Activated naive CD8-positive, alpha-beta T cell treated with anti-CD3 and anti-CD28 coated beads, Interleukin-2, amount 50 U/mL, for 24 hours (primary cell): ENCODE results near the gene AQP12A.
"Not testable (repeated sequence)": the region's sequence is repeated elsewhere in the genome, so short reads cannot be mapped to it uniquely, and the experiment has no call there.

Source experiments
- ATAC-seq: fragments of 150-1000 bp; cut with Tn5 transposase; one replicate; pipeline ENCODE4 v1.10.0; 2021
- DNase-seq: peaks from one replicate; pipeline ENCODE4 v3.0.0; 2021
- H3K27ac Mint-ChIP-seq: one replicate; pipeline ENCODE4 v1.8.0; 2021; ENCODE audit warnings: mild to moderate bottlenecking, mixed read lengths
- H3K27me3 Mint-ChIP-seq: one replicate; pipeline ENCODE4 v1.8.0; 2021; ENCODE audit warnings: mixed read lengths
- H3K36me3 Mint-ChIP-seq: one replicate; pipeline ENCODE4 v1.8.0; 2021; ENCODE audit warnings: low read depth, mixed read lengths
- H3K4me1 Mint-ChIP-seq: one replicate; pipeline ENCODE4 v1.8.0; 2021; ENCODE audit warnings: mixed read lengths
- H3K4me3 Mint-ChIP-seq: one replicate; pipeline ENCODE4 v1.8.0; 2021; ENCODE audit warnings: mild to moderate bottlenecking, moderate library complexity, mixed read lengths
- H3K9me3 Mint-ChIP-seq: one replicate; pipeline ENCODE4 v1.8.0; 2021; ENCODE audit warnings: mixed read lengths

AQP12A gene

GRCh38 chr2:240674461-240675184, 17.0 kb upstream of the AQP12A start:
- not testable (repeated sequence) for DNase-seq, H3K4me3 Mint-ChIP-seq, H3K36me3 Mint-ChIP-seq, ATAC-seq, H3K27ac Mint-ChIP-seq, H3K9me3 Mint-ChIP-seq, H3K4me1 Mint-ChIP-seq
- H3K27me3 Mint-ChIP-seq, result peaks cover 13% of the 10 kb centered on the region

DNA sequence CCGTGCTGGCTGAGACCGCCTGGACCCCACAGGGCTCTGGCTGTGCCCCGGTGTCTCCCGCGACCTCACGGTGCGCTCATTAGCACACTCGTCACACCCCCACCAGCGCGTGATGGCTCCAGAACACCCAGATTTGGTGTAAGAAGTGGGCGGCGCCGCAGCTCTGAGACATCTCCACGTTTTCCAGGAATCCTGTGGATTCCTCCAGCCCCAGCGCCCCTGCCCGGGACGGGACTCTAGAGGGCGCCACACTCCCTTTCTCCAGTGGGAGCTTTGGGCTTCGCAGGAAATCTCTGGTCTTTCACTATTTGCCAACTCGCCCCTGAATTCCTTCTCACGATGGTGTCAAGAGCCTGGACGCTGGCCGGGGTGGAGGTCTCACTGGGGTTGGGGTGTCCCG, 16.3 kb upstream of the AQP12A start:
- H3K4me3 Mint-ChIP-seq, DNase-seq, H3K27ac Mint-ChIP-seq, ATAC-seq, H3K36me3 Mint-ChIP-seq, H3K4me1 Mint-ChIP-seq, H3K9me3 Mint-ChIP-seq: not testable (repeated sequence)
- peaks cover 13% of the 10 kb centered on the region for H3K27me3 Mint-ChIP-seq

DNA sequence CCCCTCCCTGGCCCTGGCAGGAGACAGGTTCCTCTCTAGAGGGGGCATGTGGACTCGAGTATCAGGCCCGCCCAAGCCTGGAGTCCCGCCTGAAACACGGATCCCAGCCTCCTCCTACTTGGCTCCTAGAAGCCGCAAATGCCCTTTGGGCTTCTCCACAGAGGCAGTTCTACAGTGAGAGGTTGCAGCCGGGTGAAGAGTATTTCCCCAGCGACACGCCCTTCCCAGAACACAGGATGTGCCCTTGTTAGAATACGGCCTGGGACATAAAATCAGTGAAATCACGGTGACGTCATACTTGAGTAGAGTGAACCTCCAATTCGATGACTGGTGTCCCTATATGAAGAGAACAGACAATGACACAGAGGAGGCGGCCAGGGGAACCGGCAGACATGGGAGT, 13.6 kb upstream of the AQP12A start:
- H3K27me3 Mint-ChIP-seq, H3K9me3 Mint-ChIP-seq, H3K4me3 Mint-ChIP-seq, DNase-seq, ATAC-seq, H3K4me1 Mint-ChIP-seq, H3K36me3 Mint-ChIP-seq, H3K27ac Mint-ChIP-seq: not testable (repeated sequence)

DNA sequence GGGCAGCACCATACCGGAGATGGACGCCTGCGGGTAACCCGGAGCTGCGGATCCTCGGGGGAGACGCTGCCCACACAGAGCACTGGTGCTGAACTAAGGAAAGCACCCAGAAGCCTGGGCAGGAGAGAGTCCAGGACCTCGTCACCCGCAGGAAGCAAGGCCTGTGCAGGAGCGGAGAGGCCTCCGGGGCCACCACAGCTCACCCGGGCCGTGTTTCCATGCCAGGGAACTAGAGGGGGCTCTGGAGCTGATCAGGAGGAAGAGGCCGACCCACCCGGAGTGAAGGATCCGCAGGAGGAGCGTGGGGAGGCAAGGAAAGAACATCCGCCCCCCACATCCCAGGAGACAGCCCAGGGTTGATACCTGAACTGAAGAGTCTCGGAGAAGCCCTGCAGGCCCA, 12.8 kb upstream of the AQP12A start:
- not testable (repeated sequence) for H3K4me3 Mint-ChIP-seq, H3K36me3 Mint-ChIP-seq, H3K27me3 Mint-ChIP-seq, H3K27ac Mint-ChIP-seq, DNase-seq, H3K9me3 Mint-ChIP-seq, ATAC-seq, H3K4me1 Mint-ChIP-seq

GRCh38 chr2:240680185-240680584, 11.5 kb upstream of the AQP12A start:
- H3K36me3 Mint-ChIP-seq, H3K9me3 Mint-ChIP-seq, H3K27me3 Mint-ChIP-seq, H3K27ac Mint-ChIP-seq, ATAC-seq, H3K4me3 Mint-ChIP-seq, H3K4me1 Mint-ChIP-seq, DNase-seq: not testable (repeated sequence)

DNA sequence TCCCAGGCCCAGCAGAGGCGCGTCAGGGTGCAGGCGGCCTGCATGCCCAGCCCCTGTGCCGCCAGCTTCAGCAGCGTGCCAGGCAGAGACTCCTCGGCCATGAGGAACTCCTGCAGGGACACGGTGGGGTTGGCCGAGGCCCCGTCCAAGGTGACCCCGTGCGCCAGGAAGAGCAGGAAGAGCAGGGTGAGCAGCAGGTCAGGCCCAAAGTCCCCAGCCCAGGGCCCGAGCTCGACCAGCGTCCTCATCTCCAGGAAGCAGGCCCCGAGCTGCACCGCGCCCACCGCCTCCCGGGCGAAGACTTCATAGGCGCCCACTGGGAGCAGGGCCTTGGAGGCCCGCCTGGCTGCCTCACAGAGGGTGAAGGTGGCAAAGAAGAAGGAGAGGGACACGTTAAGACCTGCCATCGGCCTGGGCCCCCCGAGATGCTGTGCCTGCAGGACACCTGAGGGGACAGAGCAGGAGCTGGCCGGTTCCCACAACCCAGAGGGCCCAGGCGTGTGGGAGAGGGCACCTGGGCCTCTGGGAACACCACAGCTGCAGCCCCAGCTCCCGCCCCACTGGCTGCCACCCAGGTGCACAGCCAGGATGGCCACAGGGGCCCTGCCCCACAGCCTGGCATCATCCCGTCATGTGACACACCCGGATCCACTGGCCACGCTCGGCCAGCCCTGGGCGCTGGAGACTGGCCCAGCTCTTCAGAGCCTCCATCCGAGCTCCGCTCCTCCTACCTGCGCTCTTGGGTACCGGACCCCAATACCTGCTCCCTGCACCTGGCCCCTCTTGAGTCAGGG, 9.0 kb upstream of the AQP12A start, which contains the start of gene AQP12B:
TSS of gene AQP12B (minus strand) at position 455 of the 794 bp plus-strand sequence. CDS start at position 407, 48 bp downstream.
- not testable (repeated sequence) for H3K9me3 Mint-ChIP-seq, H3K27me3 Mint-ChIP-seq, H3K36me3 Mint-ChIP-seq, ATAC-seq, H3K4me1 Mint-ChIP-seq, DNase-seq, H3K4me3 Mint-ChIP-seq, H3K27ac Mint-ChIP-seq

GRCh38 chr2:240683329-240683979, 8.2 kb upstream of the AQP12A start:
- not testable (repeated sequence) for DNase-seq, H3K36me3 Mint-ChIP-seq, H3K4me1 Mint-ChIP-seq, H3K27ac Mint-ChIP-seq, H3K4me3 Mint-ChIP-seq, H3K9me3 Mint-ChIP-seq, H3K27me3 Mint-ChIP-seq
- ATAC-seq, result peak; percentile 21

DNA sequence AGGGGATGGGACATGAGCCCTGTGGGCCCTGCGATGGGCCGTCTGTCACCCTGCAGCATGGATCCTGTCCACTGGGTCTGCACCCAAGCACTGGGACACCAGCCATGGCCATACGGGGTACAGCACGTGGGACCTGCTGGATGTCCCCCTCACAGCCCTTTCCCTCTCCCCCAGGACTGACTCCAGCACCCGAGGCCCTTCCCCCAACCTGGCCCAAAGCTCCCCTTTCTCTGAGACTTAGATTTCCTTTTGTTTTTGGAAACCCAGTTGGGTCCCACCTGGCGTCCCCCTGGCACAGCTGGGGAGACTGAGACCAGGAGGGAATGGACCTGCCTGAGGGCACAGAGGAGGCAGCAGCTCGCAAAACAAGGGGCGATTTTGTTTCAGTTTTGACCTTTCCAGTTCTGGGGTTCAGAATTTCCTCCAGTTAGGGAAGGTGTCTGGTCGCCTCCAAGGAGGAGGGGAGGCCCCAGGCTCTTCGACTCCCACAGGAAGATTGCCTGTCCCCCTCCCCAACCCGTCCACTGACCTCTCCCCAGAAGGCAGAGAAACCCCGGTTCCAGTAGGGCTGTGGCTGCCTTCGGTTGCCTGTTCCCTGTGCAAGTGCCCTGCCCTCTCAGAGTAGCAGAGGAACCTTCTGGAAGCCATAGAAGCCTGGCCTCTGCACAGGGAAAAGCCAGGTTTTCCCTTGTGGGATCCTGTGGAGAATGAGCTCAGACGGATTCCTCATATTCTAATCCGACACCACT, 7.5 kb upstream of the AQP12A start:
- ATAC-seq, result peak; percentile 7
- H3K27me3 Mint-ChIP-seq, H3K4me3 Mint-ChIP-seq, H3K9me3 Mint-ChIP-seq, H3K27ac Mint-ChIP-seq, DNase-seq, H3K36me3 Mint-ChIP-seq, H3K4me1 Mint-ChIP-seq: not testable (repeated sequence)

- no peak overlapping the region for H3K4me3 Mint-ChIP-seq
- no peak for DNase-seq
- no peak overlapping the region for H3K27ac Mint-ChIP-seq
These were observed 5.8 kb upstream of the AQP12A start for GRCh38 chr2:240685771-240686371.

GRCh38 chr2:240686460-240686859, 5.2 kb upstream of the AQP12A start:
- no peaks in the 10 kb centered on the region for H3K36me3 Mint-ChIP-seq
- DNase-seq, result no peak
- H3K9me3 Mint-ChIP-seq, result no peaks in the 10 kb centered on the region
- H3K27me3 Mint-ChIP-seq, result no peaks in the 10 kb centered on the region
- ATAC-seq, result no peak
- H3K27ac Mint-ChIP-seq, result peak overlapping the region; percentile 25
- H3K4me3 Mint-ChIP-seq, result no peak overlapping the region
- peaks cover 3% of the 10 kb centered on the region for H3K4me1 Mint-ChIP-seq

More at GRCh38 chr2:240685771-240686371, 5.8 kb upstream of the AQP12A start:
- Mint-ChIP-seq H3K36me3 (no peaks in the 10 kb centered on the region), H3K27me3 (no peaks in the 10 kb centered on the region), H3K4me1 (peaks cover 3% of the 10 kb centered on the region), H3K9me3 (no peaks in the 10 kb centered on the region)
- no peak for ATAC-seq

DNA sequence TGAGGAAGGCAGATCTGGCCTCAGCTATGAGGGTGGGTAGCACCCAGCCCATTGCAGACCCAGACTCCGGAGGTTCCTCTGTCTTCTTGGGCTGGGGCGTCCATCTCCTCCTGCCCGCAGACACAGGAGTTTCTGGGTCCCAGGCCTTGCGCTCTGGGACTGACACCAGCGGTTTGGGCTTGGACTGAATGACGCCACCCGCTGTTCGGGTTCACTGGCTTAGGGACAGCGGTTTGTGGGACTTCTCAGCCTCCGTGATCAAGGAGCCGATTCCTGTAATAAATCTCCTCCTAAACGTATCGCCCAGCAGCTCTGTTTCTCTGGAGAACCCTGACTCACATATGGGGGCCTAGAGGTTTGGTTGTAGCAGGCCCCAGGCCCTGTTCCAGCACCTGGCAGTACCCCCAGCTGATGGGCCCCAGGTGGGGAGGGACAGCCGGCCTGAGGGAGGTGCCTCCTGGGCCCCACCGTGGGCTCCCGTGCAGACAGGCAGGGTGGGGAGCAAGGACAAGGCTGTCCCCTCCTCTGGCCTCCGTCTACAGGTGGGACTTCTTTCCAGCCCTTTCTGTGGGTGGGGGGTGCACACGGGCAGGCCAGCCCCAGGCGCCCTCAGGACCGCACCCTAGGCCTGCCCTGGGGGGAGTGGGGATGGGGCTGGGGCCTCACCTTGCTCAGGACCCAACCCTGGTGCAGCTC, 4.5 kb upstream of the AQP12A start:
- Mint-ChIP-seq H3K4me3 (no peak overlapping the region), H3K9me3 (no peaks in the 10 kb centered on the region), H3K36me3 (no peaks in the 10 kb centered on the region), H3K4me1 (peaks cover 3% of the 10 kb centered on the region), H3K27me3 (no peaks in the 10 kb centered on the region), H3K27ac (no peak overlapping the region)
- ATAC-seq (no peak), DNase-seq (no peak)

GRCh38 chr2:240687741-240688552, 3.7 kb upstream of the AQP12A start:
- H3K27ac Mint-ChIP-seq, result no peak overlapping the region
- DNase-seq (no peak), ATAC-seq (no peak)
- no peaks in the 10 kb centered on the region for H3K9me3 Mint-ChIP-seq
- no peak overlapping the region for H3K4me3 Mint-ChIP-seq
- no peaks in the 10 kb centered on the region for H3K36me3 Mint-ChIP-seq
- no peaks in the 10 kb centered on the region for H3K27me3 Mint-ChIP-seq
- peaks cover 3% of the 10 kb centered on the region for H3K4me1 Mint-ChIP-seq

DNA sequence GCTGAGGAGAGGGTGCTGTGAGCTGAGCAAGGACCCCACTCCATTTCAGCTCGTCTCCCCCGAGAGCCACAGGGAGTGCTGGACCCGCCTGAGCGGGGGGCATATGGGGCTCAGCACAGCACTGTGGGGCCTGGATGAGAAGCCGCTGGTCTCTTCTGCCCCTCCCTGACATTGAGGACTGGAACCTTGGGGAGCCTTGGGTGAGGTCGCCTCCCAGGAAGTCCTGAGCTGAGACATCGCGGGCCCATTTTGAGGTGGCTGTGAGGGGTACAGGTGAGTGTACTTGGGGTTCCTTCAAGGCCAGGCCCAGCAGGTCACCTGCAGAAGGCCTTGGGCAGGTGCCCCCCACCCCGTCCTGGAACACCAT, 3.1 kb upstream of the AQP12A start:
- no peaks in the 10 kb centered on the region for H3K27me3 Mint-ChIP-seq
- no peak overlapping the region for H3K4me3 Mint-ChIP-seq
- H3K4me1 Mint-ChIP-seq, result peaks cover 3% of the 10 kb centered on the region
- H3K27ac Mint-ChIP-seq, result no peak overlapping the region
- H3K9me3 Mint-ChIP-seq, result no peaks in the 10 kb centered on the region
- DNase-seq (no peak), ATAC-seq (no peak)
- H3K36me3 Mint-ChIP-seq, result no peaks in the 10 kb centered on the region
